K562 (cell line): ENCODE measurements around the gene SMAP2. TPM values are rescaled to one million over a fixed set of nuclear protein-coding genes. Genes with fewer than 3 reads are reported as not detected.
A peak's percentile ranks its signal among the peaks of the same experiment; 100 is the strongest.

Experiments
- ASH1L ChIP-seq: fragments of 450-650 bp; IDR thresholded peaks from 2 replicates; pipeline ENCODE4 v1.6.1; 2018; ENCODE audit warnings: borderline replicate concordance, mild to moderate bottlenecking, low read depth; ENCODE audit not compliant: partially characterized antibody
- ATF6 ChIP-seq: sonication (generic); formaldehyde crosslinking; IDR thresholded peaks from 2 replicates; pipeline ENCODE4 v1.4.0; 2020; ENCODE audit warnings: mild to moderate bottlenecking, missing genetic modification reagents
- CREM ChIP-seq: IDR thresholded peaks from 2 replicates; pipeline ENCODE4 v1.6.1; 2014; ENCODE audit warnings: antibody characterized with exemption, low read depth
- ETV1 ChIP-seq: fragments of 450-650 bp; conservative IDR thresholded peaks from 2 replicates; pipeline ENCODE4 v1.6.1; 2016; ENCODE audit warnings: missing genetic modification characterization, control low read depth, low read depth, missing compliant biosample characterization
- GABPB1 ChIP-seq: sonication (generic); formaldehyde crosslinking; IDR thresholded peaks from 2 replicates; pipeline ENCODE4 v1.8.0; 2022; ENCODE audit warnings: mild to moderate bottlenecking, missing genetic modification reagents
- HDAC3 ChIP-seq: fragments of 450-650 bp; IDR thresholded peaks from 2 replicates; pipeline ENCODE4 v1.6.1; 2018; ENCODE audit warnings: borderline replicate concordance, mild to moderate bottlenecking, moderate library complexity; ENCODE audit not compliant: partially characterized antibody
- HLTF ChIP-seq: fragments of 450-650 bp; IDR thresholded peaks from 2 replicates; pipeline ENCODE4 v1.6.1; 2016
- IRF1 ChIP-seq: sonication (generic); formaldehyde crosslinking; IDR thresholded peaks from 2 replicates; pipeline ENCODE4 v1.8.0; 2022; ENCODE audit warnings: missing genetic modification reagents, mild to moderate bottlenecking, borderline replicate concordance
- KAT8 ChIP-seq: fragments of 450-650 bp; IDR thresholded peaks from 2 replicates; pipeline ENCODE4 v1.6.1; 2016; ENCODE audit warnings: low read depth, mild to moderate bottlenecking
- KDM5B ChIP-seq: fragments of 200-600 bp; sonication (generic); IDR thresholded peaks from 2 replicates; pipeline ENCODE4 v1.6.1; 2012; ENCODE audit warnings: low read depth, mild to moderate bottlenecking, moderate library complexity, low read length, control low read depth, inconsistent platforms; ENCODE audit not compliant: insufficient replicate concordance
- KLF1 ChIP-seq: fragments of 450-650 bp; IDR thresholded peaks from 2 replicates; pipeline ENCODE4 v1.6.1; 2016; ENCODE audit warnings: missing genetic modification characterization, missing compliant biosample characterization
- NR2C1 ChIP-seq, 2 experiments: fragments of 450-650 bp; IDR thresholded peaks; 2 replicates each; pipeline ENCODE4 v1.6.1; 2017; ENCODE audit warnings: mild to moderate bottlenecking in 2 of 2, antibody characterized with exemption in 1 of 2, inconsistent platforms in 1 of 2, missing compliant biosample characterization in 1 of 2, missing genetic modification characterization in 1 of 2
- NUFIP1 ChIP-seq: fragments of 450-650 bp; IDR thresholded peaks from 2 replicates; pipeline ENCODE4 v1.6.1; 2018; ENCODE audit not compliant: partially characterized antibody
- PTBP1 ChIP-seq: fragments of 200-400 bp; formaldehyde crosslinking; IDR thresholded peaks from 2 replicates; pipeline ENCODE4 v1.6.1; 2017; ENCODE audit warnings: low read depth, low read length
- RBBP5 ChIP-seq: fragments of 200-600 bp; sonication (generic); IDR thresholded peaks from 2 replicates; pipeline ENCODE4 v1.6.1; 2012; ENCODE audit warnings: borderline replicate concordance, mild to moderate bottlenecking, low read length, control low read depth, inconsistent platforms; ENCODE audit not compliant: insufficient read depth, poor library complexity, severe bottlenecking
- RFX7 ChIP-seq: fragments of 250-450 bp; sonication (Bioruptor Pico); IDR thresholded peaks from 2 replicates; pipeline ENCODE4 v1.5.1; 2021; ENCODE audit warnings: mild to moderate bottlenecking
- TFAP4 ChIP-seq: sonication (generic); formaldehyde crosslinking; IDR thresholded peaks from 2 replicates; pipeline ENCODE4 v1.8.0; 2022; ENCODE audit warnings: missing genetic modification reagents, mild to moderate bottlenecking, moderate library complexity, borderline replicate concordance
- ZC3H11A ChIP-seq: IDR thresholded peaks from 2 replicates; pipeline ENCODE4 v1.6.1; 2012; ENCODE audit warnings: low read depth, low read length, improper control_type of control experiment
- ZNF143 ChIP-seq: sonication (generic); formaldehyde crosslinking; IDR thresholded peaks from 2 replicates; pipeline ENCODE4 v1.9.0; 2022; ENCODE audit warnings: mild to moderate bottlenecking, missing genetic modification reagents
- ZNF197 ChIP-seq: fragments of 200-800 bp; sonication (Bioruptor generic); IDR thresholded peaks from 2 replicates; pipeline ENCODE4 v1.6.1; 2016; ENCODE audit warnings: low read depth, missing genetic modification characterization, missing compliant biosample characterization
- polyA plus RNA-seq, 8 experiments: library from polyadenylated mRNA; depleted of rRNA in 4 of 8; stranded (reverse) in 5 of 8; unstranded in 3 of 8; fragments of >200 nt; fragmentation: Nextera tagmentation in 2 of 8; fragmentation: Illumina TruSeq in 1 of 8; extraction: Ambion mirVana in 2 of 8; extraction: Trizol in 1 of 8; gene quantifications; 2 replicates each; pipeline versions ENCODE4 v1.2.1 to v1.2.3, GENCODE V29; 2011 to 2014; ENCODE audit warnings: inconsistent platforms in 1 of 8, missing spikeins in 1 of 8
- total RNA-seq, 7 experiments: library from RNA; depleted of rRNA in 6 of 7; stranded (reverse); fragments of >200 nt in 6 of 7; fragmentation: Illumina TruSeq in 2 of 7; extraction: Trizol in 2 of 7; gene quantifications; 2 replicates each; pipeline versions ENCODE4 v1.2.1 to v1.2.3, GENCODE V29; 2011 to 2021; ENCODE audit warnings: low replicate concordance in 1 of 7
- TF ChIP-seq, protein P1 (sequence below), 2 experiments: fragments of 150-350 bp in 1 of 2; IDR thresholded peaks; 2 replicates each; pipeline ENCODE4 v1.6.1; 2012 to 2016; ENCODE audit warnings: low read depth in 2 of 2, low read length in 2 of 2, mild to moderate bottlenecking in 1 of 2, moderate library complexity in 1 of 2

The SMAP2 gene
- total and polyA plus RNA-seq, 9 of the 15 experiments (the other 6 are each of a cell fraction or from before 2014, with no cell fraction given), result 38.7 to 212 (median 94.1) TPM

DNA sequence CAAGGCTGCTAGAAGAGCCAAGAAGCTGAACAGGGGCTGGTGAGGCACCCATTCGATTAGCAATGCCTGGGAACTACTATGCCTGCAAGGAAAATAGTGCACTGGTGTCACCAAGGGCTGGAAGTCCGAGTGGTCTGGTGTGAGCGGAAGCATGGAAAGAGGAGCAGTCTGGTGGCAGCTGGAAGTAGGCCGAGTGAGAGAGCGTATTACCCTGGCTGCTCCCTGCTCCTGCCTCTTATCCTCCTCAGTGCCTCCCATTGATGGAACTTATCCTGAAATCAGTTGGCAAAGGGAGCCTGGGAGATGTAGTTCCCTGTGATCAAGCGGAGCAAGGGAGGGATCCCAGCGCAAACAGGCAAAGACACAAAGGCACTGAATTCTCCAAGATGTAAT is 9.6 kb downstream of the SMAP2 start (continued):
- TF ChIP-seq, protein P1, sequence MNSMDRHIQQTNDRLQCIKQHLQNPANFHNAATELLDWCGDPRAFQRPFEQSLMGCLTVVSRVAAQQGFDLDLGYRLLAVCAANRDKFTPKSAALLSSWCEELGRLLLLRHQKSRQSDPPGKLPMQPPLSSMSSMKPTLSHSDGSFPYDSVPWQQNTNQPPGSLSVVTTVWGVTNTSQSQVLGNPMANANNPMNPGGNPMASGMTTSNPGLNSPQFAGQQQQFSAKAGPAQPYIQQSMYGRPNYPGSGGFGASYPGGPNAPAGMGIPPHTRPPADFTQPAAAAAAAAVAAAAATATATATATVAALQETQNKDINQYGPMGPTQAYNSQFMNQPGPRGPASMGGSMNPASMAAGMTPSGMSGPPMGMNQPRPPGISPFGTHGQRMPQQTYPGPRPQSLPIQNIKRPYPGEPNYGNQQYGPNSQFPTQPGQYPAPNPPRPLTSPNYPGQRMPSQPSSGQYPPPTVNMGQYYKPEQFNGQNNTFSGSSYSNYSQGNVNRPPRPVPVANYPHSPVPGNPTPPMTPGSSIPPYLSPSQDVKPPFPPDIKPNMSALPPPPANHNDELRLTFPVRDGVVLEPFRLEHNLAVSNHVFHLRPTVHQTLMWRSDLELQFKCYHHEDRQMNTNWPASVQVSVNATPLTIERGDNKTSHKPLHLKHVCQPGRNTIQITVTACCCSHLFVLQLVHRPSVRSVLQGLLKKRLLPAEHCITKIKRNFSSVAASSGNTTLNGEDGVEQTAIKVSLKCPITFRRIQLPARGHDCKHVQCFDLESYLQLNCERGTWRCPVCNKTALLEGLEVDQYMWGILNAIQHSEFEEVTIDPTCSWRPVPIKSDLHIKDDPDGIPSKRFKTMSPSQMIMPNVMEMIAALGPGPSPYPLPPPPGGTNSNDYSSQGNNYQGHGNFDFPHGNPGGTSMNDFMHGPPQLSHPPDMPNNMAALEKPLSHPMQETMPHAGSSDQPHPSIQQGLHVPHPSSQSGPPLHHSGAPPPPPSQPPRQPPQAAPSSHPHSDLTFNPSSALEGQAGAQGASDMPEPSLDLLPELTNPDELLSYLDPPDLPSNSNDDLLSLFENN (IDR thresholded peaks at IDR 0.05; ENCODE audit: low read depth in 2 of 2, low read length in 2 of 2), result peak in 1 of 2 experiments; percentile 70; a peak in 1 of 4 replicates
- TF ChIP-seq KDM5B (peak; percentile 77), IRF1 (CRISPR knock-in tag) (no peak), NUFIP1 (no peak), ATF6 (CRISPR knock-in tag) (0 out of 2 replicates have a peak, but pooled peaks have one; percentile 19), ZC3H11A (no peak), RBBP5 (peak; percentile 63), TFAP4 (CRISPR knock-in tag) (0 out of 2 replicates have a peak, but pooled peaks have one; percentile 45), ZNF197 (CRISPR knock-in tag) (no peak), GABPB1 (peak; percentile 13; the same call in 1 of the 2 replicates), KLF1 (tag) (0 out of 2 replicates have a peak, but pooled peaks have one; percentile 27), RFX7 (no peak), CREM (peak; percentile 27; the same call in 1 of the 2 replicates), ETV1 (0 out of 2 replicates have a peak, but pooled peaks have one; percentile 12), ZNF143 (CRISPR knock-in tag) (peak; percentile 86), KAT8 (no peak), ASH1L (peak; percentile 32), PTBP1 (no peak), HLTF (0 out of 2 replicates have a peak, but pooled peaks have one; percentile 7), NR2C1 (IDR thresholded peaks at IDR 0.05) (no peak), NR2C1 (tag; IDR thresholded peaks at IDR 0.05) (peak; percentile 46; the same call in 1 of the 2 replicates), HDAC3 (no peak)
